WERI-Rb-1 (cell line): ENCODE measurements around the gene FCRLB.
A peak's percentile ranks its signal among the peaks of the same experiment; 100 is the strongest.
"Not testable (repeated sequence)": the region's sequence is repeated elsewhere in the genome, so short reads cannot be mapped to it uniquely, and the experiment has no call there.

Experiments used
- DNase-seq: peaks from one replicate; pipeline ENCODE4 v3.0.0-alpha.2; 2020
- H3K27ac ChIP-seq: fragments of 250-450 bp; sonication (Bioruptor Pico); 2 replicates; pipeline ENCODE4 v1.5.1; 2020; ENCODE audit warnings: mild to moderate bottlenecking, moderate library complexity
- H3K27me3 ChIP-seq: fragments of 250-450 bp; sonication (Bioruptor Pico); 2 replicates; pipeline ENCODE4 v1.5.1; 2021; ENCODE audit warnings: mild to moderate bottlenecking, low read depth, moderate library complexity; ENCODE audit not compliant: insufficient read depth, severe bottlenecking
- H3K36me3 ChIP-seq: fragments of 250-450 bp; sonication (Bioruptor Pico); 2 replicates; pipeline ENCODE4 v1.5.1; 2020; ENCODE audit warnings: mild to moderate bottlenecking, moderate library complexity
- H3K4me3 ChIP-seq: 2 replicates; pipeline ENCODE4 v1.5.1; 2011; ENCODE audit warnings: low read depth, mild to moderate bottlenecking, control low read depth, low read length
- H3K9me3 ChIP-seq: fragments of 250-450 bp; sonication (Bioruptor Pico); 2 replicates; pipeline ENCODE4 v1.5.1; 2021; ENCODE audit warnings: mild to moderate bottlenecking, moderate library complexity; ENCODE audit not compliant: severe bottlenecking
- TF ChIP-seq, protein P1 (sequence below): IDR thresholded peaks from 2 replicates; pipeline ENCODE4 v1.5.1; 2011; ENCODE audit warnings: low read depth, mild to moderate bottlenecking, control low read depth, inconsistent platforms, low read length

FCRLB gene

DNA sequence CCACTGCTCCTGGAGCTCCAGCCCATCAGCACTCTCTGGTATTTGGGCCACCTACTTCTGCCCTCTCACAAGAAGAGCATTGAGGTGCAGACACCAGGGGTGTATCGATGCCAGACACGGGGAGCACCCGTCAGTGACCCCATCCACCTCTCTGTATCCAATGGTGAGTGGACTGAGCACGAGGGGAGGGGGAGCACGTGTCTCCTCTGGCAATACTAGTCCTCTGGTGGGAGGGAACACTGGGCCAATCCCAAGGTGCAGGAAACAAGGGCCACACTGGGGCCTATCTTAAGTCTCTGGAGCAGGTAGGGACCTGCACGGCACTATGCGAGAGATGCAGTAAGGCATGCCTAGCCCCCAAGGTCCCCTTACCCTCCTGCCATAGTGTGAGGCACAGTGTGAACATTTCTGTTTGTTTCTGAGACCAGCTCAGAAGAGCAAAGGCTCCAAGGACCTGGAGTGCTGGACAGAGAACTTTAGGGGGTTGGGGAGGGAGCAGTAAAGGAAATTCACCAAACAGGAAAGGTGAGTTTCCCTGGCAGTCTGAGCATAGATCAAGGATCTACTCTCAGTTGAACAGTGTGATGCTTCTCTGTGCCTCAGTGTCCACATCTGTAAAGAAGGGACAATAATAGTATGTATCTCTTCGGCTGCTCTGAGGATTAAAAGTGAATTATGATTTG, 2.3 kb downstream of the FCRLB start:
- no peaks in the 10 kb centered on the region; the same call in 1 of the 2 replicates for H3K36me3 ChIP-seq
- DNase-seq, result no peak
- H3K27me3 ChIP-seq, result peaks cover 99% of the 10 kb centered on the region
- no peak overlapping the region for H3K27ac ChIP-seq
- no peak overlapping the region for H3K4me3 ChIP-seq
- peaks cover 2% of the 10 kb centered on the region for H3K9me3 ChIP-seq
- TF ChIP-seq, protein P1, sequence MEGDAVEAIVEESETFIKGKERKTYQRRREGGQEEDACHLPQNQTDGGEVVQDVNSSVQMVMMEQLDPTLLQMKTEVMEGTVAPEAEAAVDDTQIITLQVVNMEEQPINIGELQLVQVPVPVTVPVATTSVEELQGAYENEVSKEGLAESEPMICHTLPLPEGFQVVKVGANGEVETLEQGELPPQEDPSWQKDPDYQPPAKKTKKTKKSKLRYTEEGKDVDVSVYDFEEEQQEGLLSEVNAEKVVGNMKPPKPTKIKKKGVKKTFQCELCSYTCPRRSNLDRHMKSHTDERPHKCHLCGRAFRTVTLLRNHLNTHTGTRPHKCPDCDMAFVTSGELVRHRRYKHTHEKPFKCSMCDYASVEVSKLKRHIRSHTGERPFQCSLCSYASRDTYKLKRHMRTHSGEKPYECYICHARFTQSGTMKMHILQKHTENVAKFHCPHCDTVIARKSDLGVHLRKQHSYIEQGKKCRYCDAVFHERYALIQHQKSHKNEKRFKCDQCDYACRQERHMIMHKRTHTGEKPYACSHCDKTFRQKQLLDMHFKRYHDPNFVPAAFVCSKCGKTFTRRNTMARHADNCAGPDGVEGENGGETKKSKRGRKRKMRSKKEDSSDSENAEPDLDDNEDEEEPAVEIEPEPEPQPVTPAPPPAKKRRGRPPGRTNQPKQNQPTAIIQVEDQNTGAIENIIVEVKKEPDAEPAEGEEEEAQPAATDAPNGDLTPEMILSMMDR, result no peak

DNA sequence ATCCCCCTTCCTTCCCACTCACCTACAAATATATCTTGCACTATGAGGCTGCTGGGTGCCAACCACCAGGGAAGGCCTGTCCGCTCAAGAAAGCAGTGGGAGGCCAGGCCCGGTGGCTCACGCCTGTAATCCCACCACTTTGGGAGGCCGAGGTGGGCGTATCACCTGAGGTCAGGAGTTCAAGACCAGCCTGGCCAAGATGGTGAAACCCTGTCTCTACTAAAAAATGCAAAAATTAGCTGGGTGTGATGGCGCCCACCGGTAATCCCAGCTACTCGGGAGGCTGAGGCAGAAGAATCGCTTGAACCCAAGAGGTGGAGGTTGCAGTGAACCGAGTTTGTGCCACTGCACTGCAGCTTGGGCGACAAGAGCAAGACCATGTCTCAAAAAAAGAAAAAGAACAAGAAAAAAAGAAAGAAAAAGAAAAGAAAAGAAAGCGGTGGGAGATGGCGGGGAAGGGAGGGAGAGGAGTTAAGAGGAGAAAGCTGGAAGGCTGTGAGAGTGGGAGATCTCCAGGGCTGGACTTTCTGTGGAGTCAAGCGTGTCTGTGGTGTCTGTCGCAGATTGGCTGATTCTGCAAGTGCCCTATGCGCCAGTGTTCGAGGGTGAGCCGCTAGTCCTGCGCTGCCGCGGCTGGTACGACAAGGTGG, 4.0 kb downstream of the FCRLB start:
- Histone ChIP-seq H3K27me3 (peaks cover 99% of the 10 kb centered on the region), H3K4me3 (peak overlapping the region; percentile 54)
- H3K36me3 ChIP-seq, H3K27ac ChIP-seq, DNase-seq, H3K9me3 ChIP-seq: not testable (repeated sequence)
- TF ChIP-seq, protein P1, result 0 out of 2 replicates have a peak, but pooled peaks have one; percentile 13

DNA sequence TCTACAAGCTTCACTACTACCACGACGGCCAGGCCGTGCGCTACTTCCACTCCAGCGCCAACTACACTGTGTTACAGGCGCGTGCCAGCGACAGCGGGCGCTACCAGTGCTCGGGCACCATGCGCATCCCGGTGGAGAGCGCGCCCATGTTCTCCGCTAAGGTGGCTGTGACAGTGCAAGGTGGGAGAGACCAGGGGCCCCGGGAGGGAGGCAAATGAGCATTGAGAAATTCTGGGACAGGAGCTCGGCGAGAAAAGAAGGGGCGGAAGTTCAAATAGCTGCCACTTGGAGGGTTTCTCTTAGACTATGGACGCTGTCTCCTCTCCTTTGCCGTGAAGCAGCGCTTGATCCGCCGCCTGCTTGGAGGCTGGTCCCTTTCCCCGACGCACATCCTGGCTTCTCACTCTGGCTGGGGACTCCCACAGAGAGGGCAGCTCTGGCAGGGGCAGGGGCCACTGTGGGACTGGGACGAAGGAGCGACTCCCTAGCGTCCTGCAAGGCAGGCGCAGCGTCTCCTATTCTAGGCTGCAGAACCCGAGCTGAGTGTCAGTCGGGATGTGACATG, 4.6 kb downstream of the FCRLB start:
- peak overlapping the region; percentile 54 for H3K4me3 ChIP-seq
- H3K27me3 ChIP-seq, result peaks cover 99% of the 10 kb centered on the region
- peaks cover 2% of the 10 kb centered on the region for H3K9me3 ChIP-seq
- no peaks in the 10 kb centered on the region; the same call in 1 of the 2 replicates for H3K36me3 ChIP-seq
- TF ChIP-seq, protein P1, result no peak
- DNase-seq, result peak; percentile 52
- H3K27ac ChIP-seq, result no peak overlapping the region

DNA sequence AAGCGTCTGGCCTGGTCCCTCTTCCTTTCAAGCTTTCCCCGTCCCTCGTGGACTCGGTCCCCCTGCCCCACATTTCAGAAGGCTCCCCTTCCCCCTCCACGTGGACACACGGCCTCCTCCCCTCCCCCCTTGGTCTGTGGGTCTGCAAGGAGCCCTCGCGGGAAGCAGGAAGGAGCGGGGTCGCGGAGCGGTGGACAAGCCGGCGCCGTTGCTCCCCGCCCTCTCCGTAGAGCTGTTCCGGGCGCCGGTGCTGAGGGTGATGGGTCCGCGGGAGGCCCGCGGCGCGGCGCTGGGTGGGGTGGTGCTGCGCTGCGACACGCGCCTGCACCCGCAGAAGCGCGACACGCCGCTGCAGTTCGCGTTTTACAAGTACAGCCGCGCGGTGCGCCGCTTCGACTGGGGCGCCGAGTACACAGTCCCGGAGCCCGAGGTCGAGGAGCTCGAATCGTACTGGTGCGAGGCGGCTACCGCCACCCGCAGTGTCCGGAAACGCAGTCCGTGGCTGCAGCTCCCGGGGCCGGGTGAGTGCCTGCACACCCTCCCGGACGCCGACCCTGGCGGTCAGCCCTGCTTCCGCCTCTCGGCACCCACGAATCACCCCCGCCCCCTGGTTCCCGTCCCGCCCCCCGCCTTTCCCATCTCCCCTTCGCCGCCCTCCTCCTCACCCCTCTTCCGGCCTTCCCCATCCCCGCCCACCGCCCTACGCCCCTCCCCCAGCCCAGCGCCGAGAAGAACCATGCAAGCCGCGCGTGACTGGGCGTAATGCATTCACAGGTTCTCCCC, 5.3 kb downstream of the FCRLB start:
- TF ChIP-seq, protein P1, result peak; percentile 22
- peaks cover 99% of the 10 kb centered on the region for H3K27me3 ChIP-seq
- H3K36me3 ChIP-seq, result no peaks in the 10 kb centered on the region; the same call in 1 of the 2 replicates
- peak overlapping the region; percentile 54 for H3K4me3 ChIP-seq
- H3K9me3 ChIP-seq, result peaks cover 2% of the 10 kb centered on the region
- DNase-seq, result peak; percentile 90
- no peak overlapping the region for H3K27ac ChIP-seq

DNA sequence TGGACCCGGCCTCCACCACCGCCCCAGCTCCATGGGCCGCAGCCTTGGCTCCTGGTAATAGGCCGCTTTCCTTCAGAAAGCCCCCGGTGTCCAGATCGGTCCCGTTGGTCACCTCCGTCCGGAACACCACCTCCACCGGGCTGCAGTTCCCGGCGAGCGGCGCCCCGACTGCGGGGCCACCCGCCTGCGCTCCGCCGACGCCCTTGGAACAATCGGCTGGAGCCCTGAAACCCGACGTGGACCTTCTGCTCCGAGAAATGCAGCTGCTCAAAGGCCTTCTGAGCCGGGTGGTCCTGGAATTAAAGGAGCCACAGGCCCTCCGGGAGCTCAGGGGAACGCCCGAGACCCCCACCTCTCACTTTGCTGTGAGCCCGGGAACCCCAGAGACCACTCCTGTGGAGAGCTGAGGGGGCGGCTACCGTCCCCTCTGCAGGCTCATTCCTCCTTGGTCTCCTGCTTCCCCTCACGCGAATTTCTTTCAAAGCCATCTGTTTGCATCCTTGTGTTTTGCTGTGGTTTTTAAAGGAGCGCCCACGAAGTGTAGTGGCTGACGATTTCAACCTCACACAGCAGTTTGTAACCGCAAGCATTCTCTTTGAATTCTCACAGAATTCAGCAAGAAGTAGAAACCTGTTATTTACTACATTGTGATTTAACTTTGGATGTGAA, 6.0 kb downstream of the FCRLB start:
- TF ChIP-seq, protein P1, result no peak
- Histone ChIP-seq H3K9me3 (no peaks in the 10 kb centered on the region), H3K4me3 (peak overlapping the region; percentile 54), H3K36me3 (no peaks in the 10 kb centered on the region; the same call in 1 of the 2 replicates), H3K27ac (no peak overlapping the region), H3K27me3 (peaks cover 99% of the 10 kb centered on the region)
- no peak for DNase-seq
